ENCODE data around the gene LYZL6. TPM values are rescaled to one million over a fixed set of nuclear protein-coding genes. Genes with fewer than 3 reads are reported as not detected.

LYZL6 gene
- polyA plus RNA-seq, 3 donors: not detected

- no peaks in the 10 kb centered on the region for H3K9me3 ChIP-seq (replicated peaks in 1 of 2; ENCODE audit: control insufficient read depth in 1 of 2, insufficient read depth in 1 of 2, low read length in 2 of 2)
- Mint-ChIP-seq H3K4me1 (peaks cover 6% of the 10 kb centered on the region), H3K36me3 (no peaks in the 10 kb centered on the region), H3K27ac (peak overlapping the region in 3 of 7 donors; percentile 32 to 46 (median 43)), H3K9me3 (no peaks in the 10 kb centered on the region), H3K4me3 (no peak overlapping the region), H3K27me3 (ENCODE audit: low read depth in 3 of 3) (peaks cover 5 to 7% (median 6%) of the 10 kb centered on the region in 3 donors)
- H3K36me3 ChIP-seq (replicated peaks in 1 of 2; ENCODE audit: control insufficient read depth in 1 of 2, insufficient read depth in 2 of 2, low read length in 2 of 2): no peaks in the 10 kb centered on the region
- 38% methylated on average over 5 of the region's 8 CpGs for WGBS (ENCODE audit: insufficient coverage)
- peak; percentile 56 to 71 (median 70) for DNase-seq
- no peak overlapping the region for H3K9ac ChIP-seq (ENCODE audit: insufficient read depth, low read length, poor library complexity, severe bottlenecking)
- intact Hi-C loops (cut with micrococcal nuclease): loop anchor here (2.0 to 10.0 kb wide), 4 partner anchors 178 to 515 kb away; partner anchors contain the start of gene ZNHIT3 (in 1 of the 2)
- H3K27me3 ChIP-seq (ENCODE audit: control insufficient read depth in 2 of 2, insufficient read depth in 2 of 2, low read length in 2 of 2): no peaks in the 10 kb centered on the region
- no peaks in the 10 kb centered on the region for H3K79me2 ChIP-seq (ENCODE audit: insufficient read depth, low read length)
- peak; percentile 92 for TF ChIP-seq CTCF (IDR thresholded peaks at IDR 0.05)
- H3K4me1 ChIP-seq (ENCODE audit: control insufficient read depth in 1 of 2, insufficient read depth in 2 of 2, low read length in 2 of 2): no peaks in the 10 kb centered on the region
- no peak overlapping the region for H2AFZ ChIP-seq (ENCODE audit: insufficient read depth, low read depth, low read length, poor library complexity, severe bottlenecking)
- H3K4me2 ChIP-seq (replicated peaks; ENCODE audit: extremely low read depth, low read length, poor library complexity, severe bottlenecking): no peak overlapping the region
- H3K4me3 ChIP-seq (replicated peaks in 1 of 3; ENCODE audit: low read depth in 2 of 3, low read length in 3 of 3): no peak overlapping the region
- no peak overlapping the region for H3K27ac ChIP-seq (ENCODE audit: low read depth in 1 of 2, low read length in 2 of 2)
- H4K20me1 ChIP-seq (ENCODE audit: insufficient read depth, low read length): no peaks in the 10 kb centered on the region
Measured at GRCh38 chr17:35969558-35970380, 26.3 kb upstream of the LYZL6 start.

GRCh38 chr17:35968520-35969054 lies 25.1 kb upstream of the LYZL6 start:
- Histone ChIP-seq H4K20me1 (ENCODE audit: insufficient read depth, low read length) (no peaks in the 10 kb centered on the region), H2AFZ (ENCODE audit: insufficient read depth, low read depth, low read length, poor library complexity, severe bottlenecking) (no peak overlapping the region), H3K27ac (ENCODE audit: low read depth in 1 of 2, low read length in 2 of 2) (no peak overlapping the region), H3K9ac (ENCODE audit: insufficient read depth, low read length, poor library complexity, severe bottlenecking) (no peak overlapping the region), H3K4me1 (ENCODE audit: control insufficient read depth in 1 of 2, insufficient read depth in 2 of 2, low read length in 2 of 2) (no peaks in the 10 kb centered on the region), H3K27me3 (ENCODE audit: control insufficient read depth in 2 of 2, insufficient read depth in 2 of 2, low read length in 2 of 2) (no peaks in the 10 kb centered on the region), H3K9me3 (replicated peaks in 1 of 2; ENCODE audit: control insufficient read depth in 1 of 2, insufficient read depth in 1 of 2, low read length in 2 of 2) (no peaks in the 10 kb centered on the region), H3K79me2 (ENCODE audit: insufficient read depth, low read length) (no peaks in the 10 kb centered on the region), H3K4me3 (replicated peaks in 1 of 3; ENCODE audit: low read depth in 2 of 3, low read length in 3 of 3) (no peak overlapping the region), H3K4me2 (replicated peaks; ENCODE audit: extremely low read depth, low read length, poor library complexity, severe bottlenecking) (no peak overlapping the region), H3K36me3 (replicated peaks in 1 of 2; ENCODE audit: control insufficient read depth in 1 of 2, insufficient read depth in 2 of 2, low read length in 2 of 2) (no peaks in the 10 kb centered on the region)
- H3K27ac Mint-ChIP-seq: peak overlapping the region in 2 of 7 donors; percentile 20 to 42
- H3K9me3 Mint-ChIP-seq: no peaks in the 10 kb centered on the region
- no peak for DNase-seq
- intact Hi-C loops (cut with micrococcal nuclease): loop anchor here (2.0 to 5.0 kb wide), 2 partner anchors 179 to 180 kb away; no protein-coding TSS in a partner anchor
- H3K4me1 Mint-ChIP-seq: peaks cover 6% of the 10 kb centered on the region
- no peaks in the 10 kb centered on the region for H3K36me3 Mint-ChIP-seq
- H3K4me3 Mint-ChIP-seq: no peak overlapping the region
- WGBS (ENCODE audit: insufficient coverage): 83% methylated on average over 7 of the region's 10 CpGs
- TF ChIP-seq CTCF (IDR thresholded peaks at IDR 0.05): no peak
- H3K27me3 Mint-ChIP-seq (ENCODE audit: low read depth in 3 of 3): peaks cover 6 to 10% (median 8%) of the 10 kb centered on the region in 3 donors

All from CD14-positive monocyte (primary cell).